Measurements from ENCODE around the gene ZNF804B.

Gene ZNF804B

GRCh38 chr7:89001306-89001705 is 241.8 kb downstream of the ZNF804B start:
- no peak for DNase-seq

- DNase-seq: peak; percentile 10
Measured at GRCh38 chr7:89002981-89003956, 243.8 kb downstream of the ZNF804B start.

DNA sequence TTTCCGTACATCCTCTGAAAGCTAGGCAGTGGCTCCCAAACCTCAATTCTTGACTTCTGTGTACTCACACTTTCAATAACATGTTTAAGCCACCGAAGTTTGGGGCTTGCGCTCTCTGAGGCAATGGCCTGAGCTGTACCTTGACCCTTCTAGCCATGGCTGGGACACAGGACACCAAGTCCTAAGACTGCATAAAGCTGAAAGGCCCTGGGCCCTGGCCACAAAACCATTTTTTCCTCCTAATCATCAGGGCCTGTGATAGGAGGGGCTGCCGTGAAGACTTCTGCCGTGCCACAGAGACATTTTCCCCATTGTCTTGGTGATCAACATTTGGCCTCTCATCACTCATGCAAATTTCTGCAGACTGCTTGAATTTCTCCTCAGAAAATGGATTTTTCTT is 252.5 kb downstream of the ZNF804B start:
- DNase-seq: no peak

- DNase-seq: no peak
Measured at GRCh38 chr7:89017695-89018094, 258.2 kb downstream of the ZNF804B start.

- no peak for DNase-seq
Measured at GRCh38 chr7:89021741-89022140, 262.2 kb downstream of the ZNF804B start.

- no peak for DNase-seq
Measured at GRCh38 chr7:89023206-89023605, 263.7 kb downstream of the ZNF804B start.

GRCh38 chr7:89023877-89024276 is 264.4 kb downstream of the ZNF804B start:
- DNase-seq: no peak

- no peak for DNase-seq
Measured at GRCh38 chr7:89027781-89028180, 268.3 kb downstream of the ZNF804B start.

GRCh38 chr7:89028319-89028718 is 268.8 kb downstream of the ZNF804B start:
- DNase-seq: no peak

GRCh38 chr7:89029864-89030263 is 270.4 kb downstream of the ZNF804B start:
- no peak for DNase-seq

DNA sequence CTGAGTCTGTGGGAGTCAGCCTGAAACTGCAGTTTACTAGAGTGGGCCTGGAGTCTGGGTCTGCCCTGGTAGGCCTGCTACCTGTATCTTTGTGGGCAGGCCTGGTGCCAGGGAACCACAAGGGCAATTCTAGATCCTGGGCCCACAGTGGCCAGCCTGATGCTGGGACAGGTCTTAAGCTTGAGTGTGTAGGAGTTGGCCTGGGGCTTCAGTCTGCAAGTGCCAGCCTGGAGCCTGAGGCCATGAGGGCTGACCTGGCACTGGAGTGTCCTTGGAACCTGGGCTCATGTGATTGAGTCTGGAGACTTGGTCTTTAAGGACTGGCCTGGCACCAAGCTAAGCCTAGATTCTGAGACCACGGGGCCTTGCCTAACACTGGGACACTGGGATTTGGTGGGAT is 281.7 kb downstream of the ZNF804B start:
- no peak for DNase-seq

- DNase-seq: no peak
Measured at GRCh38 chr7:89042940-89043339, 283.4 kb downstream of the ZNF804B start.

- DNase-seq: no peak
Measured at GRCh38 chr7:89049043-89049442, 289.5 kb downstream of the ZNF804B start.

- DNase-seq: no peak
Measured at GRCh38 chr7:89053130-89053529, 293.6 kb downstream of the ZNF804B start.

DNA sequence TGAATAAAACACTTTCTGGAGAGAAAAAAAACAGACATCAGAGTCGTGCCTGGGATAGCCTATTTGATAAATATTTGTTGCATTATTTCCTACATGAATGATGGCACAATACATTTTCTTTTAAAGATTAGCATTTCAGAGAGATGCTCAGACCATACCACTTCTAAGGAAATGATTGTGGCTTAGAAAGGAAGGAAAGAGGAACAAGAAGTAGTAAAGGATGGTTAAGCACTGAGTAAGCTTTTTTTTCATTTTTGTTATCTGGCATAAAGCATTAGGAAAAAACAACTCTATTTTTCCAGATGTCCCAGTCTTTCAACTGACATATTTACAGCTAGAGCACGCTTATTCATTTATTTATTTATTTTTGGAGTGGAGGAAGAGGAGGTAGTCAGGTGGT is 294.9 kb downstream of the ZNF804B start:
- DNase-seq: no peak

GRCh38 chr7:89060234-89060633 is 300.7 kb downstream of the ZNF804B start:
- no peak for DNase-seq

GRCh38 chr7:89064831-89065230 is 305.3 kb downstream of the ZNF804B start:
- no peak for DNase-seq

DNA sequence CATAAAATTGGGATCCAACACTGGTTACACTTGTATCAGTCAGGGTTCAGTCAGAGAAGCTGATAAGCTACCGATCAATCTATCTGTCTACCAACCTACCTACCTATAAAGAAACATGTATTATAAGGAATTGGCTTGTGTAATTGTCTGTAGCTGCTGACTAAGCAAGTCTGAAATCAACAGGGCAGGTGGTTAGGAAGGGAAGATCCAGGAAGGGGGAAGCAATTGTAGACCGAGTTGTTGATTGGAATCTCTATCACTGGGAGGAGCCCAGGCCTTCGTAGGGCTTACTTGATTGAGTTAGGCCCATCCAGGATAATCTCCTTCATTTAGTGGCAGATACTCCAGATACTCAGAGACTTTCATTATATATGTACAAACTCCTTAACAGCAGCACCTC is 307.5 kb downstream of the ZNF804B start:
- no peak for DNase-seq

- no peak for DNase-seq
Measured at GRCh38 chr7:89072081-89072480, 312.6 kb downstream of the ZNF804B start.

GRCh38 chr7:89073776-89074175 is 314.3 kb downstream of the ZNF804B start:
- DNase-seq: no peak

DNA sequence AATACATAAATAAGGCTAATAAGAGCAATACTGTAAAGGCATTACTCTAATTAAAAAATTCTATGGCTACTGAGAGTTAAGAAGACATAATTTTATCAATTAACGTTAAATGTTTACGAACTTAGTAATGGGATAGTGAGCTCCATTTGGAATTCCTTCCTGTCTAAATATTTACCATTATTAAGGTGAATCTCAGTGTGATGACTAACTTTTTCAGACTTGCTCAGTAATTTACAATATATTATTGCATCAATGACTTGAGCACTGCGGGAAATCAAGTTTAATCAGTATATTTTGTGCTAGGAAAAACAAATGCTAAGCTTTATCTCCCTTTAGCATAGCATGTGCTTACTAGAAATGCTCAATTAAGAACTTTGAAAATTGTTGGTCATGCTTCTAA is 318.5 kb downstream of the ZNF804B start:
- DNase-seq: no peak

GRCh38 chr7:89085580-89085979 is 326.1 kb downstream of the ZNF804B start:
- DNase-seq: no peak

GRCh38 chr7:89091550-89091949 is 332.1 kb downstream of the ZNF804B start:
- DNase-seq: no peak

DNA sequence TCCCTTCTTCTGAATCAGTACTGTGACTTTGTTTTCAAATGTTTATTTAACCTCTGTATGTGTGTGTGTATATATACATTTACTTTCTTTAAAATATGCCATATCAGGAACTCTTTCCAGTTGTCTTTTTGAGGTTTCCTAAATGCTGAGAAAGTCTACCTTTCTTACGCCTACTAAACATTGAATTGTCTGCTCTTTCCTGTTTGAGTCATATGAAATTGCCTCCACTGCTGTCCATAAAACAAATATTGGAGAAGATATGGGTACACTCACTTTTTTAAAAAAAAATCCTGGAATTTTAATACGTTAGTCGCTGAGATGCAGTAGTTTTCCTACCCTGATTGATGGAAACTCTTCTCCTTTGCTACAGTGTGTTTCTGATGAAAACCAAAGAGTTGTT is 334.8 kb downstream of the ZNF804B start:
- no peak for DNase-seq

DNA sequence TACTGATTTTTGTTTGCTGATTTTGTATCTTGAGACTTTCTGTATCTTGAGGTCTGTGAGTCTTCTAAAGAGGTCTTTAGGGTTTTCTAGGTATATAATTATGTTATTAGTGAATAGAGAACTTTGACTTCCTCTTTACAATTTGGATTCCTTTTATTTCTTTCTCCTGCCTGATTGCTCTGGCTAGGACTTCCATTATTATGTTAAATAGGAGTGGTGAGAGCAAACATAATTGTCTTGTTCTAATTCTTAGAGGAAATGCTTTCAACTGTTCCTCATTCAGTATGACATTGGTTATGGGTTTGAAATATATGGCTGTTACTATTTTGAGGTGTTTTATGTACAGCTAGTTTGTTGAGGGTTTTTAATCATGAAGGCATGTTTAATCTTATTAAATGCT is 344.1 kb downstream of the ZNF804B start:
- no peak for DNase-seq

All from CD4-positive, alpha-beta T cell treated with Interleukin-12 subunit alpha and Interleukin-12 subunit beta, for 1 hour (primary cell).